Inflammatory macrophage treated with lipopolysaccharide for 1 hour (primary cell): ENCODE data around the gene RABGGTA.
A peak's percentile ranks its signal among the peaks of the same experiment; 100 is the strongest.
"Not testable (repeated sequence)": the region's sequence is repeated elsewhere in the genome, so short reads cannot be mapped to it uniquely, and the experiment has no call there.

Experiments used
- DNase-seq, 2 donors: peaks; one replicate each; pipeline ENCODE4 v3.0.0-alpha.2; 2020 to 2022

Gene RABGGTA

GRCh38 chr14:24260026-24260779 lies 11.2 kb downstream of the RABGGTA start:
- no peak for DNase-seq

DNA sequence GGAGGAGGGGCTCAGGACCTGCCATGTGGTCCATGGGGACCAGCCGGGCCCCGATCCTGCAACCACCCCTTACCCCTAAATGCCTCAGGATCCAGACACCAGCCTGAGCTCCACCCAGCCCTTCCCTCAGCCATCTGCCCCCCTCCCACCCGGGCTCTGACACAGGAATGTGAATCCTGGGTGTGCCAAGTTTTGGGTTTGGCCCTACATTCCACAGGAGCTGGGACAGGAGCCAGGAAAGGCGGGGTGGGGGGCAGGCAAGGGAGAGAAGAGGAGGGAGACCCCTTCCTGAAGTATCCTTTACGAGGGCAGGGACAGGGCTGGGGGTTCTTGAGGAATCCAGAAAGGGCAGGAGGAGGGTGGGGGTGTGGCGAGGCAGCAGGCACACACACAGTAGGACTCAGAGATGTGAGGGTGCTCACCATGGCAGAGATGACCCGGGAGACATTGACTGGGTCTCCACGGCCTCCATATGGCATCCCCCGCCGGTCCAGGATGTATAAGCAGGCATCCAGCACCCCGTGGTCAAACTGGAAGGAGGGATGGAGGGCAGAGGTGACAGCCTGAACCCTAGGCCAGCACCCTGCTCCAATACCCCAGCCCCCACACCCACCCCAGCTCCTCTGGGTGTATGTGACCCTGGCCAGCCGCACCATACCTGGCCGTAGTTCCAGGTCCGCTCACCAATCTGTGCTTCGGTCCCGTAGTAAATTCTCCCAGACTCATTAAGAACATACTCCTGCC lies 11.9 kb downstream of the RABGGTA start:
- DNase-seq, result no peak

- DNase-seq, result no peak
Measured at GRCh38 chr14:24258548-24259265, 12.7 kb downstream of the RABGGTA start.

- no peak for DNase-seq
Measured at GRCh38 chr14:24258119-24258518, 13.3 kb downstream of the RABGGTA start.

DNA sequence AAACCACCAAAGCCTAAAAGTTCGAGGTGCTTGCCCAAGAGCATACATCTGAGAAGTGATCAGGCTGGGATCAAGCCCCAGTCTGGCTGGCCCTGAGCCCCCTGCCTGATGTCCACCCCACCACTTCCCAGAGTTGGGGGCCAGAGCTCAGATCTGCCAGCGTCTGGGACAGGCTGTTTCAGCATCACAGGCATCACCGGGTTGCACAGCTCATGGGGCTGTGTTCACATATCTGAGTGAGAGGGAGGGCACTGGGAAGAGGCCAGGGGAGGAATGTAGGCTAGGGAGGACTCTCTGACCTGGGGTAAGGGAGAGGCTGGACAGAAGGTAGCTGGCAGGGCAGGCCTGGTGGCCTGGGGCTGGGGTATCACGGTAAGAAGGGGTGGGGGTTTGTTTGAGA lies 14.4 kb downstream of the RABGGTA start:
- DNase-seq, result no peak

DNA sequence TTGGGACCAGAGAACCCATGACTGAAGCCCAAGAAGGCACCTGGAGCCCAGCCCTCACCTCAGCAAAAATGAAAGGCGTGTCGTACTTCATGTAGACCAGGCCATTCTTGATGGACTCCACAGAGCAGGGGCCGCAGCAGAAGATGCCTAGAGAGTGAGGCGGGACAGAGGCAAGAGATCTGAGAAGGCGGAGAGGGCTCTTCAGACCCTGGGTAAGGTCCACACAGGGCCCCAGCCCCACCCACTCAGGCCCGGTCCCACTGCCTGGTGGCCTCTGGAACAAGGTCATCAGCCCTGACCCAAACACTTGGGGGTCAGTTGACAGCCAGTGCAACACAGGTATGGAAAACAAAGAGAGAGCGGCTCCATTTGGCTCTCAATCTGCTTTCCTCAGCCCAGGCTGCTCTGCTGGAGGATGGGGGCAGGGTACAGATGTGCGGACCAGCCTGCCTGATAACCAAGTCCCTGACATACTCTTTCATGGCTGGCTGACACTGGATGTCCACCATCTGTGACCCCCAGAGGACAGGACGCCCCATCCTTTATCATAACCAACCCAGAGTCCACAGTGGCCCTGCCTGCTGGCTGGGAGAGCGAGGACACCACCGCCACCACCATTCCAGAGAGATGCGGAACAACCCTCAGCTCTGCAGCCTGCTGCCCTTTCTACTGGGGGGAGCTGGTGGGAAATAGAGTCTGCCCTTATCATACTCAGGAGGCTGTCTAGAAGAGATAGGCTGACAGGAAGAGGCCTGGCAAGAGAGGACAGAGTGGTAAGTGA lies 15.3 kb downstream of the RABGGTA start:
- DNase-seq, result no peak

GRCh38 chr14:24255438-24255837 lies 16.0 kb downstream of the RABGGTA start:
- no peak for DNase-seq

DNA sequence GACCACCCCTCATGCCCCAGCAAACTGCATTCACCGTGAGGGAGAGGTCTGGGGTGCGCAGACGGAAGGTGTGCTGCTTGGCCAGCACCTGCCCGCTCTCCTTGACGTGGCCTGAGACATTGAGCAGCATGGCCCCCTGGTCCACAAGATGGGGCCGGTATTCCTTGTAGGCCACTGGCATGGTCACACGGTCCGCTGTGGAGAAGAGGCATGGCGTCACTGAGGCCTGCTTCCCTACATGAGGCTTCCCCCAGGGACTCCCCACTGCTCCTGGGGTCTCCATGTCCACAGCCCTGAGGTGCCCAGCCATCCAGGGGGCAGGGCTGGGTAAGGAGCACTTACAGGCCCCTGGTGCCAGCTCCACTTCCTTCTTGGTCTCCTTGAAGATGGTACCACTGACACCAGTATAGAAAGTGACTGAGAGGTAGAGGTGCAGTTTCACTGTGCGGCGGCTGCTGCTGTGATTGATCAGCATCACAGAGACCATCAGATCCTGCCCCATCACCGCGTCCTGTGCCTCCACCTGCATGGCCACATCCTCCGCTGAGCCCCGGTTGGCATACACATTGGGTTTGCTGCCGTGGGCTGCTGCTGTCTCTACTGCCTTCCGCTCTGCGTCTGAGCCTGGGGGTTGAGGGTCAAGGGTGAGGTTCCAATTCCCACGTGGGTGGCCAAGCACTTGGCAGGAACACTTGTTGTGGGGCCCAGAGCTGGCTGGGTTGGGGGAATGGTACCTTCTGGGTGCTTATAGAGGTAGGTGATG lies 16.6 kb downstream of the RABGGTA start:
- DNase-seq, result no peak

- DNase-seq, result no peak
Measured at GRCh38 chr14:24253936-24254335, 17.5 kb downstream of the RABGGTA start.

DNA sequence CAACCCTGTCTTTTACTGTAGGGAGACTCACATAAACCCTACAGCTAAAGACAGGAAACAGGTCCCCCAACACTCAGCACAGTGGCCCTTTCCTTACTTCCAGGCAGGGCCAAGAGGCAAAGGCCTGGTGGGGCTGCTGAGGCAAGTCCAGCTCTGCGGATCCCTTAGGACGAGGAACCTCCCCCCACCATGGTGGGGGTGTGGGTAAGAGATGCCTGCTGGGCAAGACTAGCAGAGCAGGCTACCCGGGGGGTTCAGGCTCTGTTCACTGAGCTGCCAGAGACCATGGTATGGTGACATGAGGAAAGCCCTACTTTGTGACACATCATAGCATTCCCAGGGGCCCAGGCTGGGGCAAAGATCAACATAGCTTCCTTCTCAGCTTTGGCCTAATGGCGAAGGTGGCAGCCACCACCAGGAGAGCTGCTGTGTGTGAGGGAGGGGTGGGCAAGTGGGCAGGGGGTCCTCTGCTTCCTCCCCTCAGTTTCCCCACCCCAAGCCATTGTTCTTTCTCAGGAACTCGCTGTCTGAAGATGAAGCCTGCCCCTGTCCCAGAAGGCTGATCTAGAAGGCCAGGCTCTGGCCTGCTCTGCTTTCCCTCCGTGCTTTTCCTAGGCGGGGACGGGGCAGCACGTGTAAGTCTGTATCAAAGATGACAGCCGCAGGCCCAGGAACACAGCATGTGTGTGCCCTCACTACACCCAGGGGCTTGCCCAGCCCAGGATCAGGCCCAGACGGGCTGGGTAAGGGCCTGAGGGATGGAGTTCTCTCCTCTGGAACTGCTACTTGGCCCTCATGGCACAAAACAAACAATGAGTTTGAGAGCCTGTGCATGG lies 18.9 kb downstream of the RABGGTA start:
- no peak for DNase-seq

GRCh38 chr14:24251880-24252288 lies 19.5 kb downstream of the RABGGTA start:
- no peak for DNase-seq

GRCh38 chr14:24250354-24250753 lies 21.0 kb downstream of the RABGGTA start:
- no peak for DNase-seq

- no peak for DNase-seq
Measured at GRCh38 chr14:24249230-24250021, 22.0 kb downstream of the RABGGTA start.

GRCh38 chr14:24247422-24247821 lies 24.0 kb downstream of the RABGGTA start:
- no peak for DNase-seq

- peak; percentile 20 to 47 for DNase-seq
Measured at GRCh38 chr14:24246765-24247212, 24.6 kb downstream of the RABGGTA start.

- DNase-seq, result not testable (repeated sequence)
Measured at GRCh38 chr14:24245350-24245749, 26.0 kb downstream of the RABGGTA start.

- peak; percentile 40 to 50 for DNase-seq
Measured at GRCh38 chr14:24243336-24243836, 28.0 kb downstream of the RABGGTA start.

GRCh38 chr14:24241829-24242443 lies 29.5 kb downstream of the RABGGTA start:
- peak; percentile 87 to 88 for DNase-seq
